MM.1S (cell line): ENCODE measurements around the gene FICD.
"Not testable (repeated sequence)": the region's sequence is repeated elsewhere in the genome, so short reads cannot be mapped to it uniquely, and the experiment has no call there.

Experiments
- CTCF ChIP-seq: fragments of 300-600 bp; sonication (generic); IDR thresholded peaks from 2 replicates; pipeline ENCODE4 v1.5.1; 2016; ENCODE audit warnings: antibody characterized with exemption, low read length, mixed read lengths
- EZH2 ChIP-seq: fragments of 300-600 bp; sonication (generic); optimal IDR thresholded peaks from 2 replicates; pipeline ENCODE3; 2017; ENCODE audit warnings: low read depth, mild to moderate bottlenecking, antibody characterized with exemption, low read length, mixed read lengths
- EZH2phosphoT487 ChIP-seq: fragments of 300-600 bp; sonication (generic); IDR thresholded peaks from 2 replicates; pipeline ENCODE4 v1.6.1; 2018; ENCODE audit warnings: antibody characterized with exemption, low read length

GRCh38 chr12:108485371-108485770 is 29.7 kb upstream of the FICD start:
- TF ChIP-seq EZH2, CTCF, EZH2phosphoT487: not testable (repeated sequence)
